Activated CD8-positive, alpha-beta memory T cell treated with anti-CD3 and anti-CD28 coated beads, Interleukin-2, amount 50 U/mL, for 4 hours (primary cell): ENCODE measurements around the gene FXYD5.
A peak's percentile ranks its signal among the peaks of the same experiment; 100 is the strongest.
"Not testable (repeated sequence)": the region's sequence is repeated elsewhere in the genome, so short reads cannot be mapped to it uniquely, and the experiment has no call there.

Source experiments
- DNase-seq: peaks from one replicate; pipeline ENCODE4 v3.0.0-alpha.2; 2020

The FXYD5 gene

GRCh38 chr19:35120898-35121297 lies 33.6 kb upstream of the FXYD5 start:
- DNase-seq, result no peak

- no peak for DNase-seq
Observed at GRCh38 chr19:35122687-35123551, 31.6 kb upstream of the FXYD5 start.

- DNase-seq, result no peak
Observed at GRCh38 chr19:35123573-35123972, 31.0 kb upstream of the FXYD5 start.

GRCh38 chr19:35124098-35125060 lies 30.2 kb upstream of the FXYD5 start:
- DNase-seq, result peak; percentile 83

GRCh38 chr19:35125270-35125717 lies 29.2 kb upstream of the FXYD5 start:
- no peak for DNase-seq

GRCh38 chr19:35125749-35126623 lies 28.5 kb upstream of the FXYD5 start:
- no peak for DNase-seq

GRCh38 chr19:35126624-35126959 lies 27.9 kb upstream of the FXYD5 start:
- no peak for DNase-seq

GRCh38 chr19:35127871-35128270 lies 26.7 kb upstream of the FXYD5 start:
- DNase-seq, result no peak

GRCh38 chr19:35128398-35129057 lies 26.0 kb upstream of the FXYD5 start:
- DNase-seq, result no peak

- not testable (repeated sequence) for DNase-seq
Observed at GRCh38 chr19:35129724-35130274, 24.7 kb upstream of the FXYD5 start.

GRCh38 chr19:35130761-35131720 lies 23.5 kb upstream of the FXYD5 start:
- no peak for DNase-seq

- no peak for DNase-seq
Observed at GRCh38 chr19:35132254-35132653, 22.3 kb upstream of the FXYD5 start.

GRCh38 chr19:35133826-35134225 lies 20.7 kb upstream of the FXYD5 start:
- DNase-seq, result no peak

- no peak for DNase-seq
Observed at GRCh38 chr19:35134601-35135242, 19.8 kb upstream of the FXYD5 start, which contains the start of gene LGI4. Gene LGI4 (minus strand): TSS chr19:35135059. CDS start chr19:35134680, 379 bp downstream.

- peak; percentile 69 for DNase-seq
Observed at GRCh38 chr19:35135389-35135909, 19.1 kb upstream of the FXYD5 start.

GRCh38 chr19:35136231-35136630 lies 18.3 kb upstream of the FXYD5 start:
- DNase-seq, result no peak

GRCh38 chr19:35136977-35137702 lies 17.4 kb upstream of the FXYD5 start:
- DNase-seq, result no peak

GRCh38 chr19:35138305-35138892 lies 16.1 kb upstream of the FXYD5 start, which contains the start of gene FXYD1:
Gene FXYD1 (plus strand): TSS chr19:35138824. CDS start chr19:35140080, 1,256 bp downstream.
- no peak for DNase-seq
